Activated CD4-positive, alpha-beta T cell treated with anti-CD3 and anti-CD28 coated beads, Interleukin-2, amount 50 U/mL, for 4 hours (primary cell): ENCODE measurements around the gene PLSCR1.
"Not testable (repeated sequence)": the region's sequence is repeated elsewhere in the genome, so short reads cannot be mapped to it uniquely, and the experiment has no call there.

Source experiments
- DNase-seq, 2 experiments: peaks; one replicate each; pipeline ENCODE4 v3.0.0-alpha.2; 2020

PLSCR1 gene

DNA sequence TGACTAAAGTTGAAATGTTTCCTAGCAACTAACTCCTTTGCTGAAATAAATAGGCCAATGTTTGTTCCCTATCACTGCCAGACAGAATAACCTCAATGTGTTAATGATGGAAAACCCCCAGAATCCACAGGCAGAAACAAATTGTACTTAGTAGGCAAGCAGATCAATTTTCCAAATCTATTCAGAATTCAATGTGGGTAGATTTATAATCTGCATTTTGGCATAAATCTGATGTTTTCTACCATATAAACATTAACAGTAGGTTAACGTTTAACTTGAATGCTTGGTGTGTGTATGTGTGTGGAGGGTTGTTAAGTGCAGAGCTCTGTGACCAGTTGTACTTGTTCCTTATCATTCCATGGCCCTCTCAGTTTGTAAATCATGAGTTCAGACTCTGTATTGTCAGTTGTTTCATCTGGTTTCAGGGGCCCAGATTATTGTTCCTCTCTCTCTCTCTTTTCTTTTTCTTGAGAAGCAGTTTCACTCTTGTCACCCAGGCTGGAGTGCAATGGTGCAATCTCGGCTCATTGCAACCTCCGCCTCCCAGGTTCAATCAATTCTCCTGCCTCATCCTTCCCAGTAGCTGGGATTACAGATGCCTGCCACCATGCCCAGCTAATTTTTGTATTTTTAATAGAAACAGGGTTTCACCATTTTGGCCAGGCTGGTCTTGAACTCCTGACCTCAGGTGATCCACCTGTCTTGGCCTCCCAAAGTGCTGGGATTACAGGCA lies 32.8 kb downstream of the PLSCR1 start:
- DNase-seq = no peak

DNA sequence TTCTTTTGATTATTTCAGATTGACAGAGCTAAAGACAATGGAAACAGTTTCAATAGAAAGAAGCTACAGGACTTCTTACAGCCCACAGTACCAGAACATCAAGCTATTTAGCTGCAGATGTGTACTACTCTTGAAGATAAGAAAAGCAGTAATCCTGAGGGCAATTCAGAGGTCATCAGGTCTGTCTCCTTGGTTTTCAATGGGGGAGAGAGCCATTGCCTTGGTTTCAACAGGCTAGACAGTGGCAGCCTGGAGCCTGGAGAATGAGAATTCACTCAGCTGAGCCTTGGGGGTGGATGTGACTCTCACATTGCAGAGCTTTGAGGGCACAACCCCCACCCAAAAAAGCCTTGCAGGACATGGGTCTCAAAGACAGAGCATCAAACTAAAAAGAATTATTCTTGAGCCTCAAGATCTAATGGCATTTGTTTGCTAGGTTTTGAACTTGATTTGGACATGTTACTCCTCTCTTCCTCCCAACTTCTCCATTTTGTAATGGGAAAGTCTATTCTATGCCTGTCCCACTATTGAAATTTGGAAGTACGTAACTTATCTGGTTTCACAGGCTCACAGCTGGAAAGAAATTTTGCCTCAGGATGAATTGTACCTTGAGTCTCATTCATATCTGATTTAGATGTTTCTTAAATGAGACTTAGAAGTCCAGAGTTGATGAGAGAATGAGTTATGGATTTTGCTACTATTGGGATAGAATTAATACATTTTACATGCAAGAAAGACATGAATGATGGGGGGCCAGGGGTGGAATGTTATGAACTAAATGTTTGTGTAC lies 36.9 kb downstream of the PLSCR1 start:
- no peak for DNase-seq

DNA sequence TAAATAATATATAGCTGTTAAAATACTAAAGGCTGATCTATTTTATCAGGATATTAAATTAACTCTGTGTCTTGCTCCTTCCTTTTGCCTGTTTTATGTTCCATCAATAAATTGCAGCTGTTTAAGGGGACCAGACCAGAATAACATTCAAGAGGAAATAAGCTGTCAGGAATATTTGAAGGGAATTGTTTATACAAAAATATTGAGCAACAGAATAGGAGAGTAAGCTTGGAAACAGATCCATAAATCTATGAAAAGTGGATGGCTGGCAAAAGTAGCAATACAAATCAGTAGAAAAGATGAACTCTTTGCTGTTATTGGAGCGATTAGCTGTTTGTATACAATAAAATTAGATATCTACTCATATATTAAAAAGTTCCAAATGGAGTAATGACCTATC lies 38.9 kb downstream of the PLSCR1 start:
- no peak for DNase-seq

DNA sequence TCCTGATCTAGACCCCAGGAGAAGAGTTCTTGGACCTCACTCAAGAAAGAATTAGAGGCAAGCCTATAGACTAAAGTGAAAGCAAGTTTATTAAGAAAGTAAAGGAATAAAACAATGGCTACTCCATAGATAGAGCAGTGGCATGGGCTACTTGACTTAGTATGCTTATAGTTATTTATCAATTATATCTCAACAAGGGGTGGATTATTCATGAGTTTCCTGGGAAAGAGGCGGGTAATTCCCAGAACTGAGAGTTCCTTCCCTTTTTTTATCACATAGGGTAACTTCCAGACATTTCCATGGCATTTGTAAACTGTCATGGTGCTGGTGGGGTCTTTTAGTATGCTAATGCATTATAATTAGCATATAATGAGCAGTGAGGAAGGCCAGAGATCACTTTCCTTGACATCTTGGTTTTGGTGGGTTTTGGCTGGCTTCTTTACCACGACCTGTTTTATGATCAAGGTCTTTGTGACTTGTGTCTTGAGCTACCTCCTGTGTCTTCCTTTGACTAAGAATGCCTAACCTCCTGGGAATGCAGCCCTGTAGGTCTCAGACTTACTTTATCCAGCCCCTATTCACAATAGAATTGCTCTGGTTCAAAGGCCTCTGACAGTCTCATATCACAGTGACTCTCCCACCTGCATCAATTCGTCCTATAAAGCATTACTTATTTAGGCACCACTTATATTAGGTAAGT lies 39.8 kb downstream of the PLSCR1 start:
- DNase-seq = no peak

DNA sequence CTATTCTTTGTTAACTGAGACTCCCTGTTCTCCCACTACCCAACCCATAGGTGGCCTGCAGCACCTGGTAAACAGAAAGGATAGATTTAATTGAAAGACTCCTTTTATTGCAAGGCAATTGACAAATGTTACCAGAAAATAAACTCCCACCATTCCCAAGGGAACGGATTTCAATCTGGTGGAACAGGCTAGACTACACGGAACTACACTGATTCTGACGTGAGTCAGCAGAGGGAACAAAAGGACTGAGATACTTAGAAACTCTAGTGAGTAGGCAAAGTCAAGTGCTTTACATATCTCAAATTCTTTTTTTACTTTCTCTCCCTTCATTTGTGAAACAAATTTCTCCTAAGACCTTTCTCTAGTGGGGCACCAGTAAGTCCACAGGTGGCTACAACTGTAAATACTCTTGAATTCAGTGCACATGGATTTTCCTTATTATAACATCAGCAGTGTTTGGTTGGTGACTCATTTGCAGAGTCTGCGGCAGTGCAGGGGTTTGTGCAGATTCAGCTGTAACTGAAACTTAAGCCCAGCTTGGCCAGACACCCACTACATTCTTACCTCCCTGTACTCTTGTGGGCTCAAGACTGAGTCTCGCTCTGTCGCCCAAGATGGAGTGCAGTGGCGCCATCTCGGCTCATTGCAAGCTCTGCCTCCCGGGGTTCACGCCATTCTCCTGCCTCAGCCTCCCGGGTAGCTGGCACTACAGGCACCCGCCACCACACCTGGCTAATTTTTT lies 40.8 kb downstream of the PLSCR1 start:
- no peak for DNase-seq

DNA sequence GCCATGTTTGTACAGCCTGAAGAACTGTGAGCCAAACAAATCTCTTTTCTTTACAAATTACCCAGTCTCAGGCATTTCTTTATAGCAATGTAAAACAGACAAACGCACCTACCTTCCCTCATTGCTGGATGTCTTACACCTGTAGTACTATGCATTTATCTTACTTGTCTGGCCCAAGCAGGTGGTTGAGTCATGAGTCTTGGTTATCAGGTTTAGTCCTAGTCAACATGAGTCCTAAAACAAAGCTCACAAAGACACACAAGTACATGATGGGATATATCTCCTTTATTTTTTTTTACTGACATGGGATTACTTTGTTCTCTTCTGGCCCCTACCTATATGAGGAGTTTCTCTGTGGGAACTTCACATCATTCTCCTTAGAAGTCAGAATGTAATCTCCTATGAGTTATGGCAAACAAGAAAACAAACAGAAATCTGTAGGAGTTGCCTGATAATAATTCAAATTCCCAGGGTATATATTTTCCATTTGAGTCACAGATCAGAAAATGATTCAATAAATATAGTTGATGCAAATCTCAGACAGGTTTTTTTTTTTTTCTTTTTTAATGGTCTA lies 41.4 kb downstream of the PLSCR1 start:
- DNase-seq = no peak

DNA sequence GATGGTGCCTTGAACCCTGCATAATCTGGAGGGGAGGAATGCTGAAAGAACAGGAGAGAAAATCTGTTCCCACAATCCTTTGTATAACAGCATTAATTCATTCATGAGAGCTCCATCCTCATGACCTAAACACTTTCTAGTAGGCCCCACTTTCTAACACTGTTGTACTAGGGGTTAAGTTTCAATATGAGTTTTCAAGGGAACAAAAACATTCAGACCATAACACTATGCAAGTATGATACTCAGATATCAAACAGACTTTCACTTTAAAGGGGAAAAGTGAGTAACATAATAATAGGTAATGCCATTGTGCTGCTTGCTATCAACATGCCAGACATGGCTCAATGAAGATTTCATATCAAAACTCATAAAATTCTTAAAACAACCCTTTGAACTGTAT lies 42.7 kb downstream of the PLSCR1 start:
- no peak for DNase-seq

DNA sequence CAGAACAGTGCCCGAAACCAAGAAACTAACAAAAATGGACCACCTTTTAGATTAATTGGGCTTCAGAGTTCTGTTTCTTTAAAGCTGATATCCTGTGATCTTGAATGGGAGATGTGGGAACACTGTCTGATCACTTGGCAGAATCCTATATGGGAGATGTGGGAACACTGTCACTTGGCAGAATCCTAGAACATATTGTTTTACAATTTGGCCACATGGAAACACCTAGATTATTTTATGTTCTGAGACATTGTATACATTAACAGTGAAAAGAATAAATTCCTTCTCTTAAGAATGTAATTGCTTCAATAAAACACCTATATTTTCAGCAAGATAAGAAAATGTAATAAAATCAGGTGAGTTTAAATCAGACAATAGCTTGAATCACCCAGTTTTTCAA lies 44.7 kb downstream of the PLSCR1 start:
- DNase-seq = no peak

DNA sequence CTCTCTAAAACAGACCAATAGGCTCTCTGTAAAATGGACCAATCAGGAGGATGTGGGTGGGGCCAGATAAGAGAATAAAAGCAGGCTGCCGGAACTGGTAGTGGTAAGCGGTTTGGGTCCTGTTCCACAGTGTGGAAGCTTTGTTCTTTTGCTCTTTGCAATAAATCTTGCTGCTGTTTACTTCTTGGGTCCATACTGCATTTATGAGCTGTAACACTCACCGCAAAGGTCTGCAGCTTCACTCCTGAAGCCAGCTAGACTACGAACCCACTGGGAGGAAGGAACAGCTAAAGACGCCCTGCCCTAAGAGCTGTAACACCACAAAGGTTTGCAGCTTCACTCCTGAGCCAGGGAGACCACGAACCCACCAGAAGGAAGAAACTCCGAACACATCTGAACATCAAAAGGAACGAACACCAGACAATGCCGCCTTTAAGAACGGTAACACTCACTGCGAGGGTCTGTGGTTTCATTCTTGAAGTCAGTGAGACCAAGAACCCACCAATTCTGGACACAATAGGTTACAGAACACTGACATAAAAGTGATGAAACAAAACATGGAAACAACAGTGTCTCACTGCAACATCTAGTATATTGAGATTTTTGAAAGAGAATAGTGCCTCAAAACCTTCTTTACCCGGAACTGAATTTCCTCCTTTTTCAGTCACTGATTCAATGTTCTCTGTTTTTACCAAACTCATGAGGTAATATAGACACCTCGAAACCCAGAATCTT lies 46.2 kb downstream of the PLSCR1 start:
- DNase-seq = no peak

DNA sequence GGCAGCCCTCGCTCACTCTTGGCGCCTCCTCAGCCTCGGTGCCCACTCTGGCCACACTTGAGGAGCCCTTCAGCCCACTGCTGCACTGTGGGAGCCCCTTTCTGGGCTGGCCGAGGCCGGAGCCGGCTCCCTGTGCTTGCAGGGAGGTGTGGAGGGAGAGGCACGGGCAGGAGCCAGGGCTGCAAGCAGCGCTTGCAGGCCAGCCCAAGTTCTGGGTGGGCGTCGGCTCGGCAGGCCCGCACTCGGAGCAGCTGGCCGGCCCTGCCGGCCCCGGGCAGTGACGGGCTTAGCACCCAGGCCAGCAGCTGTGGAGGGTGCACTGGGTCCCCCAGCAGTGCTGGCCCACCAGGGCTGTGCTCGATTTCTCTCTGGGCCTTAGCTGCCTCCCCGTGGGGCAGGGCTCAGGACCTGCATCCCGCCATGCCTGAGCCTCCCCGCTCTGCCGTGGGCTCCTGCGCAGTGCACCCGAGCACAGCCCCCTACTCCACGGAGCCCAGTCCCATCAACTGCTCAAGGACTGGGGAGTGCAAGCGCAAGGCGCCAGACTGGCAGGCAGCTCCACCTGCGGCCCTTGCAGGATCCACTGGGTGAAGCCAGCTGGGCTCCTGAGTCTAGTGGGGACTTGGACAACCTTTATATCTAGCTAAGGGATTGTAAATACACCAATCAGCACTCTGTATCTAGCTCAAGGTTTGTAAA lies 47.1 kb downstream of the PLSCR1 start:
- DNase-seq = not testable (repeated sequence)

DNA sequence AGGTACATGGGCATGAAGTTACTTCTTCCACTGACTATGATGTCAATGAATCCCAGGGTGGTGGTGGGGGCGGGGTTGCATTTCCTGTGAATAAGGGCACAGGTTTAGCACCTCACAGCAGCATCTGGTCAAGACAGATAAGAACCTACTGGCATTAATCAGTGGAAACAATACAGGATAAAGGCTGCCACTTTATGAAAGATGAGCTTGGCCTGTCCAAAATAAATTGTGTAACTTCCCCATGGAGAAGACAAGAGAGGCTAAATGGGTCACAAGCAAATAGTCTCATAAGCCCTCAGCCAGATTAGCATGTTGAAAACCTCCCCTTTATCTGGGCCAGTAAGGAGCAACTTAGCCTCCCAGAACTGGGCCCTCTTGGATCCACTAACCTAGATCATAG lies 47.7 kb downstream of the PLSCR1 start:
- DNase-seq = no peak

DNA sequence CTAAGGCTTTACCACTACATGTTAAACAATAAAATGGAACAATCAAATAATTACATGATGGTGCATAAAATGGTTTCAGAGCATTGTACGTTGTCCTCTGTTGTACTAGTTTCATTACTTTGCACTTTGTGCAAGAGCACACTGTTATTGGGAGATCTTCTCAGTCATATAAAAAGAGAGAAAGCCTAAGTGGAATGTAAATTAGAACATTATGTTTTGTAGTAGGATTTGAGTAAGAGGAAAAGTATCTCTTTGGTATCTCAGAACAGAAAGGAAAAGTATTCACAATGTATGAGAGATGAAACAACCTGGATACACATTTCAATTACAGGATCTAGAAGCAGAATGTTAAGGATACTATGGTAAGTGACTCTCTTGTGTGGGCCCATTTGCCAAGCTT lies 48.2 kb downstream of the PLSCR1 start:
- DNase-seq = no peak

DNA sequence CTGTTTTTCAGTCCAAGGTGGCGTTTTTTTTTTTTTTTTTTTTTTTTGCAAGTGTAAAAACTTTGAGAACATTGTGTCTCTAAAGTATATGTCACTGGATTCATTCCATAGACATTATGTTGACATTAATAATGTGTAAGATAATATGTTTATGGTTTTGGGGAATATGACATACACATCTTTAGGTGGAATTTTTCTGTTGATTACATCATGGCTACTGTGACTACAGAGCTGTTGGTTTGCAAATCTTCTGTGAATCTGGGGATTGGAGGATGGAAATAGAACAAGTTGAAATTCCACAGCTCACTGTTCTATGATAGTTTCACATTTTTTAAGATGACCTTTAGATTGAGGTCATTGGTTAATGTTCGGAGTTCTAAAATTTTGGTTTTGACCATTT lies 50.6 kb downstream of the PLSCR1 start:
- DNase-seq = no peak

DNA sequence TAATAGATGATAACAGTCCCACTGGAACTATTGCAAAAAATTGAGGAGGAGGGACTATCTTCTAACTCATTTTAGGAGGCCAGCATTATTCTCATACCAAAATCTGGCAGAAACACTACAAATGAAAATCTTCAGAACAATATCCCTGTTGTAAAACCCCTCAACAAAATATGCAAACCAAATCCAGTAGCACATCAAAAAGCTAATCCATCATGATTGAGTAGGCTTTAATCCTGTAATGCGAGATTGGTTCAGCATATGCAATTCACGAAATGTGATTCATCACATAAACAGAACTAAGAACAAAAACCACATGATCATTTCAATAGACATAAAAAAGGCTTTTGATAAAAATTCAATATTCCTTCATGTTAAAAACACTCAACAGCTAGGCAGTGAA lies 51.2 kb downstream of the PLSCR1 start:
- no peak for DNase-seq

DNA sequence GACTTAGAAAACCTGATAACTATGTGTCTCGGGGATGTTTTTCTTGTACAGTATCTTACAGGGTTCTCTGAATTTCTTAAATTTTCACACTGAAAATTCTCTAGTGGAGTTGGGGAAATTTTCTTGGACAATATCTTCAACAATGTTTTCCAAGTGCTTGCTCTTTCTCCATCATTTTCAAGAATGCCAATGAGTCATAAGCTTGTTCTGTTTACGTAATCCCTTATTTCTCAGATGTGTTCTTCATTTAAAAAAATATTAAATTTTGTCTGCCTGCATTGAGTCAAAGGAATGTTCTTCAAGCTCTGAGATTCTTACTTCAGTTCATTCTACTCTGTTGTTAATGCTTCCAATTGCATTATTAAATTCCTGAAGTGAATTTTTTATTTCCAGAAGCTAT lies 53.1 kb downstream of the PLSCR1 start:
- DNase-seq = no peak

DNA sequence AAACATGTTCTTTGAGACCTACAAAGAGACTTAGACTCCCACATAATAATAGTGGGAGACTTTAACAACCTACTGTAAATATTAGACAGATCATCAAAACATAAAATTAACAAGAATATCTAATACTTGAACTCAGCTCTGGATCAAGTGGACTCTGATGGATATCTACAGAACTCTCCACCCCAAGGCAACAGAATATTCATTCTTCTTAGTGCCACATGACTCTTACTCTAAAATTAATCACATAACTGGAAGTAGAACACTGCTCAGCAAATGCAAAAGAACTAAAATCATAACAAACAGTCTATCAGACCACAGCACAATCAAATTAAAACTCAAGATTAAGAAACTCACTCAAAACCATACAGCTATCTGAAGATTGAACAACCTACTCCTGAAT lies 59.1 kb downstream of the PLSCR1 start:
- DNase-seq = no peak

DNA sequence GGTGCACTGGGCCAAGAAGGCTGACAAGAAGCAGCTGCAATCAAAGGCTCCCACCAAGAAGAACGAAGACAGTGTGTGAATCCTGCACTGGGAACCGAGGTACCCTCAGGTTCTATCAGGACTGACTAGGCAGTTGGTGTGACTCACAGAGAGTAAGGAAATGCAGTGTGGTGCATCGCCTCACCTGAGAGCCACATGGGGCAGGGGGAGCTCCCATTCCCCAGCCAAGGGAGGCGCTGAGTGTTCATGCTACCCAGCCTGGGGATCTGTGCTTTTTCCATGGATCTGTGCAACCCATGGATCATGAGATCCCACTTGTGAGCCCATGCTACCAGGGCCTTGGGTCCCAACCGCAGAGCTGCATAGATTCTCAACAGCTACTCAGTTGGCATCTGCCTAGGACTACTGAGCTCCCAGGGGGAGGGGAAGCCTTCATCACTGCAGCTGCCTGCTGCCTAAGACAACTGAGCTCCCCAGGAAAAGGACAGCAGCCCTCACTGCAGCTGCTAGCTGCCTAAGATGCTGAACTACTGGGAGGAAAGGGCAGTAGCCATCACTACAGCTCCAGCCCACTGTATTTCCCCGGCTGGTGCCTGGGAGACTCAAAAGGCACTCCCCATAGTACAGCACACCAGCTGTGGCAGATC lies 68.2 kb downstream of the PLSCR1 start:
- no peak for DNase-seq

DNA sequence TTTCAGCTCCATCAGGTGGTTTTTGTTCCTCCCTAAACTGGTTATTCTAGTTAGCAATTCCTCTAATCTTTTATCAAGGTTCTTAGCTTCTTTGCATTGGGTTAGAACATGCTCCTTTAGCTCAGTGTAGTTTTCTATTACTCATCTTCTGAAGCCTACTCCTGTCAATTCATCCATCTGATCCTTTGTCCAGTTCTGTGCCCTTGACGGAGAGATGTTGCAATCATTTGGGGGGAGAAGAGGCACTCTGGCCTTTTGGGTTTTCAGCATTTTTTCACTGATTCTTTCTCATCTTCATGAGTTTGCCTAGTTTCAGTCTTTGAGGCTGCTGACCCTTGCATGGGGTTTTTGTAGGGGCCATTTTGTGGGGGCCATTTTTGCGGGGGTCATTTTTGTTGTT lies 69.4 kb downstream of the PLSCR1 start:
- not testable (repeated sequence) for DNase-seq

DNA sequence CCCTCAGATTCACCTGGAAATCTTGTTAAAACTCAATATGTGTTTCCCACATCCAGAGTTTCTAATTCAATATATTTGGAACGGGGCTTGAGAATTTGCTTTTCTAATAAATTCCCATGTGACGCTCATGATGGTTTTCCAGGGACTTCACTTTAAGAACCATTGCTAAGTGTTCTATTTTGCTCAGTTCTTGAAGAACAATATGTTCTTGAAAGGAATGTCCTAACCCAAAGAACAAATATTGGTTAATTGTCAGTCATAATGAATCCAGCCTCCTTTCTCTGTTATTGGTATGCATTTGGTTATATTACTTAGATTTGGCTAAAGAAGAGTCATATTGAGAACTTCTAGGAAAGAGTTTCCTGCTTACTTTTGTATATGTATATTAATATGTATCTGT lies 70.7 kb downstream of the PLSCR1 start:
- DNase-seq = no peak

DNA sequence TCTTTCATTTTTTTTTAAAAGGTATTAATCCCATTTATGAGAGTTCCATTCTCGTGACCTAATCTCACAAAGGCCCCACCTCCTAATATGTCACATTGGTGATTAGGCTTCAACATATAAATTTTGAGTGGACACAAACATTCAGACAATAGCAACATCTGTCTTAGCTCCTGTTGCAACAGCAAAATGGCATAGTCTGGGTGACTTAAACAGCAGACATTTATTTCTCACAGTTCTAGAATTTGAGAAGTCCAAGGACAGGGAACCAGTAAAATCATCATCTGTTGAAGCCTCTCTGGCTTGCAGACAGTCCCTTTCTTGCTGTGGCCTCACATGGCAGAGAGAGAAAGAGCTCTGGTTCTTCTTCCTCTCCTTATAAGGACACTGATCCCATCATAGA lies 71.8 kb downstream of the PLSCR1 start:
- DNase-seq = no peak

DNA sequence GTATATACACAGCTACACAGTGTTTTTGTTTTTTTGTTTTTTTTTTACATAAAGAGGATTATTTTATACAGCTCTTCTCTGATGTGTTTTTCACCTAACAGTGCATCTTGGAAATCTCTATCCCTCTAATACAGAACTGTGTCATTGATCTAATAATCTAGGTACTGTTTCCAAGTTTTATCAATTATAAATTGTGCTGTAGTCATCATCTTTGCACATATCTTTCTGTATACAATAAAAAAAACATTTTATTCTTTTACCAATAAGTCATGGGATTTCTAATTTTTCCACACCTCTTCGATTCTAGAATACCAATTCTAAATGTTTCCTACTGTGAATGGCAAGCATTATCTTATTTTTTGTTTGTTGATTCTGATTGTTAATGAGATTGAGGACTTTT lies 73.4 kb downstream of the PLSCR1 start:
- DNase-seq = no peak
